Spleen (tissue), 7 donors: Measurements from ENCODE around the gene SRRM2.

Experiments used
- POLR2A ChIP-seq, 3 donors: fragments of 450-650 bp; IDR thresholded peaks; one replicate each; pipeline ENCODE4 v1.5.1; 2017; ENCODE audit warnings: antibody characterized with exemption in 3 of 3, mild to moderate bottlenecking in 1 of 3
- TF ChIP-seq, protein P1 (sequence below), 11 experiments: fragments of 200-600 bp in 7 of 11; fragments of 450-650 bp in 4 of 11; sonication (generic) in 4 of 11; IDR thresholded peaks in 8 of 11; conservative IDR thresholded peaks in 3 of 11; 1 replicate in 7 of 11; 2 replicates in 4 of 11; pipeline versions ENCODE4 v1.4.0 to v1.8.0; 2016 to 2021; ENCODE audit warnings: antibody characterized with exemption in 11 of 11, inconsistent platforms in 4 of 11, mild to moderate bottlenecking in 1 of 11
- donor health status: DM: no; HTN: no; CAD: no; lungs with moderate emphysema.
- donor health status: DM: no; HTN: no; CAD: no.
- donor health status: DM: no; HTN: no; CAD: no.

DNA sequence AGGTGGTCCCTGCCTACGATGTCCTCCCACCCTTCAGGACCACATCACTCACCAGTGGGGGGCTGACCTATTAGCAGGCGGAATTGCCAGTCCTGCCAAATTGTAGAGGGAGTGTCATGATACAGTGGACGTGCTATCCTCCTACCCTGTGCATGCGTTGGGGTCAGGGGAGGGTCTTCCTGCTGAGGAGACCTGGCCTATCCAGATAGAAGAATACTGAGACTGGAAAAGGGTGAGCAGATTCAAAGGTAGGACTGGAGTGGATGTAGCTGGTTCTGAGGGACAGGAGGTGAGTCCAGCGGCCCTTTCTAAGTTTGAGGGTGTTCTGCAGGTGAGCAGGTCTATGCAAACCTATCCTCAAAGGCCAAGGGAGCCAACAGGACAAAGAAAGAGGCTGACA, 53.8 kb downstream of the SRRM2 start:
- TF ChIP-seq, protein P1, sequence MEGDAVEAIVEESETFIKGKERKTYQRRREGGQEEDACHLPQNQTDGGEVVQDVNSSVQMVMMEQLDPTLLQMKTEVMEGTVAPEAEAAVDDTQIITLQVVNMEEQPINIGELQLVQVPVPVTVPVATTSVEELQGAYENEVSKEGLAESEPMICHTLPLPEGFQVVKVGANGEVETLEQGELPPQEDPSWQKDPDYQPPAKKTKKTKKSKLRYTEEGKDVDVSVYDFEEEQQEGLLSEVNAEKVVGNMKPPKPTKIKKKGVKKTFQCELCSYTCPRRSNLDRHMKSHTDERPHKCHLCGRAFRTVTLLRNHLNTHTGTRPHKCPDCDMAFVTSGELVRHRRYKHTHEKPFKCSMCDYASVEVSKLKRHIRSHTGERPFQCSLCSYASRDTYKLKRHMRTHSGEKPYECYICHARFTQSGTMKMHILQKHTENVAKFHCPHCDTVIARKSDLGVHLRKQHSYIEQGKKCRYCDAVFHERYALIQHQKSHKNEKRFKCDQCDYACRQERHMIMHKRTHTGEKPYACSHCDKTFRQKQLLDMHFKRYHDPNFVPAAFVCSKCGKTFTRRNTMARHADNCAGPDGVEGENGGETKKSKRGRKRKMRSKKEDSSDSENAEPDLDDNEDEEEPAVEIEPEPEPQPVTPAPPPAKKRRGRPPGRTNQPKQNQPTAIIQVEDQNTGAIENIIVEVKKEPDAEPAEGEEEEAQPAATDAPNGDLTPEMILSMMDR (IDR thresholded peaks at IDR 0.05 in 8 of 11, conservative IDR thresholded peaks at IDR 0.05 in 3 of 11), result no peak
- no peak for TF ChIP-seq POLR2A (IDR thresholded peaks at IDR 0.05)
